Astrocyte (in vitro differentiated cells and primary cell): ENCODE results near the gene CIB4.

Experiments
- EZH2 ChIP-seq: IDR thresholded peaks from 2 replicates; pipeline ENCODE4 v1.6.1; 2012; ENCODE audit warnings: mild to moderate bottlenecking, low read length, inconsistent platforms; ENCODE audit not compliant: insufficient read depth
- TF ChIP-seq, protein P1 (sequence below): IDR thresholded peaks from 2 replicates; pipeline ENCODE4 v1.5.1; 2011; ENCODE audit warnings: low read depth, mild to moderate bottlenecking, inconsistent platforms, low read length, moderate library complexity; ENCODE audit not compliant: insufficient read depth

GRCh38 chr2:26582890-26583289 lies 58.3 kb downstream of the CIB4 start:
- TF ChIP-seq, protein P1, sequence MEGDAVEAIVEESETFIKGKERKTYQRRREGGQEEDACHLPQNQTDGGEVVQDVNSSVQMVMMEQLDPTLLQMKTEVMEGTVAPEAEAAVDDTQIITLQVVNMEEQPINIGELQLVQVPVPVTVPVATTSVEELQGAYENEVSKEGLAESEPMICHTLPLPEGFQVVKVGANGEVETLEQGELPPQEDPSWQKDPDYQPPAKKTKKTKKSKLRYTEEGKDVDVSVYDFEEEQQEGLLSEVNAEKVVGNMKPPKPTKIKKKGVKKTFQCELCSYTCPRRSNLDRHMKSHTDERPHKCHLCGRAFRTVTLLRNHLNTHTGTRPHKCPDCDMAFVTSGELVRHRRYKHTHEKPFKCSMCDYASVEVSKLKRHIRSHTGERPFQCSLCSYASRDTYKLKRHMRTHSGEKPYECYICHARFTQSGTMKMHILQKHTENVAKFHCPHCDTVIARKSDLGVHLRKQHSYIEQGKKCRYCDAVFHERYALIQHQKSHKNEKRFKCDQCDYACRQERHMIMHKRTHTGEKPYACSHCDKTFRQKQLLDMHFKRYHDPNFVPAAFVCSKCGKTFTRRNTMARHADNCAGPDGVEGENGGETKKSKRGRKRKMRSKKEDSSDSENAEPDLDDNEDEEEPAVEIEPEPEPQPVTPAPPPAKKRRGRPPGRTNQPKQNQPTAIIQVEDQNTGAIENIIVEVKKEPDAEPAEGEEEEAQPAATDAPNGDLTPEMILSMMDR = no peak
- TF ChIP-seq EZH2 = no peak
